GM19328 (cell line): ENCODE data around the gene SKA1.

ENCODE experiments used
- ATAC-seq: cut with Tn5 transposase; IDR thresholded peaks from one replicate; pipeline ENCODE4 v1.9.1; 2021; ENCODE audit warnings: mild to moderate bottlenecking, moderate library complexity; ENCODE audit not compliant: unreplicated experiment

Gene SKA1

DNA sequence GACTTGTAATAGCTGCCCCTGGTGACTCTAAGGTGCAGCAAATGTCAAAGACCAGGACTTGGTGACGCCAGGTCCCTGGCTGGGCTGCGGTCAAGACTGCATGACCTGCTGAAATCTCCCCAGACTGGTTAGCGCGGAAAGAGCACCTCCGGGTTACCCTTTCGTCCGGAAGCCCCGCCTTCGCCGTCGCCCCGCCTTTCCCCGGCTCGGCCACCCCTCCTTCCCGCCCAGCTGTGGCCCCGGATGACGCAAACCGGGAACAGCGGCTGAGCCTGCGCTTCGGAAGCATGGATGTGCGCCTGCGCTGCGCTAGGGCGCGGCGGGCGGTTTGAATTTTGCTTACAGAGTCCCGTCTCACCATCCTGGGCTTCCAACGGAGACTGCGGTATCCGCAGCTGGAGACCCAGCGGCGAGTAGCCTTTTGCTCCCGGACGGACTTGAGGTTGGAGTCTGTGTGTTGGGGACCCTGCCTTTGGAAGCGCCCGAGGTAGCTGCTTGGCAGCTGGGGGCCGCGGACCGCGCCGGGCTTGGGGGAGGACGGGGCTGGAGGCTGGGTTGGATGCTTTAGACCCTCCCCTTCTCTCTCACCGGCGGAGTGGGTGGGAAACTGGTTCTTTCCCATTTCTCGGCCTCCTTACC is at the start of gene SKA1:
Gene SKA1, plus strand, starts transcription at position 294 of the 639 bp plus-strand sequence. CDS start 785 bp downstream, outside the sequence.
- peak; percentile 94 for ATAC-seq

- no peak for ATAC-seq
These were observed 46.9 kb upstream of the SKA1 start for GRCh38 chr18:50327983-50328382.

DNA sequence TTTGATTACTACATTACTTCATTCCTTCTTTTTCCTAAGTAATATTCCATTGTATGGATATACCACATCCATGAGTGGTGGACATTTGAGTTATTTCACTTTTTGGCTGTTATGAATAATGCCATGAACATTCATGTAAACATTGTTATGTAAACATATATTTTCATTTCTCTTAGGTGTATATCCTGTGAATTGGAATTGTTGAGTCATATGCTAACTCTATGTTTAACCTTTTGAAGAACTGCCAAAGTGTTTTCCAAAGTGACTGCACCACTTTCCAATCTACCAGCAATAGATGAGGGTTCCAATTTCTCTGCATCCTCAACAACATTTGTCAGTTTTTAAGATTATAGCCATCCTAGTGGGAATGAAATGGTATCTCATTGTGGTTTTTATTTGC is 44.7 kb upstream of the SKA1 start:
- ATAC-seq: no peak

- ATAC-seq: no peak
These were observed 43.2 kb upstream of the SKA1 start for GRCh38 chr18:50331691-50332090.

DNA sequence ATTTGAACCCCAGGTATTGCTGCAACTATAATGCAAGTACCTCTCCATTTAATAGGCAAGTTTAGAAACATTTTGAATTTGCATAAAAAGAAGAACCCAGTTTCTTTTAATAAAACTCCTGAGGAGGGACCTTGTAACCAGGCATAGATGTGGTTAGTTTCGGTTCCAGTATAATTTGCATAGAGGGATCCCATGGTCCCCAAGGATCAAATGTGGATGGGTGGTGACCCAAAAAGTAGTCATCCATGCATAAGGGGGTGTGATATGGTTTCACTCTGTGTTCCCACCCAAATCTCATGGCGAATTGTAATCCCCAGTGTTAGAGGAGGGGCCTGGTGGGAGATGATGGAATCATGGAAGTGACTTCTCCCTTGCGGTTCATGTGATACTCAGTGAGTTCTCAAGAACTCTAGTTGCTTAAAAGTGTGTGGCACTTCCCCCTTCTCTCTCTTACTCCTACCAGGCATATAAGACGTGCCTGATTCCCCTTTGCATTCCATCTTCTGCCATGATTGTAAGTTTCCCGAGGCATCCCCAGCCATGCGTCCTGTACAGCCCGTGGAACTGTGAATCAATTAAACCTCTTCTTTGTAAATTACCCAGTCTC is 40.2 kb upstream of the SKA1 start:
- peak; percentile 75 for ATAC-seq

DNA sequence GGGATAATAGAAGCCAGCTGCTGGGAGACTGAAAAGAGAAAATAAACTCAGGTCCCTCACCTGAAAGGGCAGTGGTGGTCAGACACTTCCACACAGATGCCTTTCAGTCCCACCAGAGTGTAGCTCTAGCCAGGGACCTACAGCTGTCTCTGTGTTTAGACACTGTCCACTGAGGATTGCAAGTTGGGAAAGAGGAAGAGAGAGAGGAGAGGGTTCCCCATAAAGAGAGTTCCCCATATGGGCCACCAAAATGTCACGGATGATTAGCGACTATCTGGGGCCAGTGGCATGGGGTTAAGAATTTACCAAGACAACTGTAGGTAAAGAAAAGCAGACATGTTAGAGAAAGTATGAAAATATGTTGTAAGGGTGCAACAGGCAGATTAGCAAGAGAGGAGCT is 36.7 kb upstream of the SKA1 start:
- ATAC-seq: no peak

- no peak for ATAC-seq
These were observed 36.1 kb upstream of the SKA1 start for GRCh38 chr18:50338715-50339114.

- ATAC-seq: no peak
These were observed 34.8 kb upstream of the SKA1 start for GRCh38 chr18:50340078-50340477.

- ATAC-seq: no peak
These were observed 33.4 kb upstream of the SKA1 start for GRCh38 chr18:50341443-50341842.

- no peak for ATAC-seq
These were observed 24.1 kb upstream of the SKA1 start for GRCh38 chr18:50350699-50351098.

DNA sequence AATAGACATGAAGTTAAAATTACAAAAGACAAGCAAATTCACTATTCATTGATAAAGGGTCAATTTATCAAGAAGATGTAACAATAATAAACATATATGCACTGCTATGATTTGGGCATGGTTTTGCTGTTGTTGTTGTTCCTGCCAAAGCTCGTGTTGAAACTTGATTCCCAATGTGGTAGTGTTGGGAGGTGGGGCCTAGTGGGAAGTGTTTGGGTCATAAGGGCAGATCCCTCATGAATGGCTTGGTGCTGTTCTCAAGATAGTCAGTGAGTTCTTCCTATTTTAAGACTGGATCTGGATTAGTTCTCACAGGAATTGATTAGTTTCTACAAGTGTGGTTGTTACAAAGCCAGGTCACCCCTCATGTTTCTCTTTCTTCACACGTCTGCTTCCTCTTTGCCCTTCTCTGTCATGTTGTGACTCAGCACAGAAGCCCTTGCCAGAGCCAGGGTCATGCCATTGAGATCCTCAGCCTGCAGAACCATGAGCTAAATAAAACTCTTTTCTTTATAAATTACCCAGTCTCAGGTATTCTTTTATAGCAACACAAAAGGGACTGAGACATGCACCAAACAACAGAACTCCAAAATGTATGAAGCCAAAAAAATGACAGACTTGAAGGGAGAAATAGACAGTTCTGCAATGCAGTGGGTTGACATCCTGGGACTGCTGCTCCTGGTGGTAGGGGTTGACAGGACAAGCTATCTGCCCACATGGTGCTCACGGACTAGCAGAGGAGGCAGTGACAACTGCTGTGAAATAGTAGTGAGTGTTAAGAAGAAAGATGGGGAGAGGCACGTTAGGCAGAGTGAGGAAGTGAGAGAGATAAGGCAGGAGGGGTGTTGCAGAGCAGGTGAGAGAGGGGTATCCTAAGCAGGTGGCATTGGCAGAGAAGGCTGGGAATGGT is 18.6 kb upstream of the SKA1 start:
- ATAC-seq: peak; percentile 74

GRCh38 chr18:50358844-50359243 is 16.0 kb upstream of the SKA1 start:
- no peak for ATAC-seq

GRCh38 chr18:50359806-50360205 is 15.0 kb upstream of the SKA1 start:
- no peak for ATAC-seq

DNA sequence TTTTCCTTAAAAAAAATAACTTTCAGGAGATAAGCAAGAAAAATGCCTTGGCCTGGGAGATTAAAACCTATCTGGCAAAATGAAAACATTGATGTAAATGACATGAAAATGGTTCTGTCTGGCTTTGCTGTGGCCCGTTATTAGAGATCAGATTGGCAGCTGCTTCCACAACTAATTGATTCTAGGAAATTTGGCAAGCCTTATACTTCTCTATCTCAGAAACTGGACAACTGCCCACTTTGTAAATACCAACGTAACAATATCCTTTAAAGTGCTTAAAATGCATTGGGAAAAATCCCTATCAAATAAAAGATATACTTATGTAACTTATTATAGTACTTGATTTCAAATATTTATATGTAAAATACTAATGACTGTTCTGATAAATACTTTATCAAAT is 14.2 kb upstream of the SKA1 start:
- ATAC-seq: no peak

DNA sequence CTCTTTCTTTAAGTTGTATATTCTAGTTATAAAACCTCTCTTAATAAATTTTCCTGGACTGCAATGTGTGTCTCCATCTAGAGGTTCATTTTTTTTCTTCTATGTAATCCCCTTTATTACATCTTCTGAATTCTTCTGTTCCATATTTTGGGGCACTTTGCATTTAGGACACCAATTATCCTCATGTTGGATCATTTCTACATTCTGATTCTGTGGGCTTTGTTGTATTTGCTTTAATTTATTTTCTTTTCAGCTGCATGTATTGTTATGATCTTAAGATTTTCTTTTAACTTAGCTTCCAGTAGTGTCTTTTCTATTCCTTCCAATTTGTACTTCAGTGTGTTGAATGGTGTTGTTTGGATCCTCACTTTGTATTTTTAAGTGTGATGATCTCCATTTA is 5.2 kb upstream of the SKA1 start:
- no peak for ATAC-seq

- no peak for ATAC-seq
These were observed 2.1 kb upstream of the SKA1 start for GRCh38 chr18:50372743-50373142.

GRCh38 chr18:50373561-50374219 is 1.2 kb upstream of the SKA1 start:
- ATAC-seq: no peak

DNA sequence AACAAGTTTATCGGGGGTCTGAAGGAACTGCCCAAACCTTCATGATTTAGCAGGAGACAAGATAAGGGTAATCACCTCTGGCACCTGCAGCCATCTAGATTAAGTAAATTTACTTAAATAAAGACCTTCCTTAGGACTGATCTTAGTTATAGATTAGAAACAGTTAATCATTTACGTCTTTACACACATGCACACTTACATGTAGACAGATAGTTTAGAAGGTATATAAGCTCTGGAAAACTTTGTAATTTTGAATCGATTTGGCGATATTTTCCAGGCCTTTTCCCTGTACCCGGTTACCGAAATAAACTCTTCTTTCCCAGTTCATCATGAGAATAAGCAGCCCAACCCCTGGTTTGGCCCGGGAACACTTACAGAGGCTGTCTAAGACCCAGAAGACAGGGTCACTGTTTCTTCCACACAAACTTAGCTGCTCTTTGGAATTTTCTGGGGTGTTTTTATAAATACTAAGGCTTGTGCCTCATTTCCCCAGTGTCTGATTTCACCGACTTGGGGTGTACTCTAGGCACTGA is 560 bp upstream of the SKA1 start:
- no peak for ATAC-seq

GRCh38 chr18:50377061-50377798 is 2.4 kb downstream of the SKA1 start:
- no peak for ATAC-seq

DNA sequence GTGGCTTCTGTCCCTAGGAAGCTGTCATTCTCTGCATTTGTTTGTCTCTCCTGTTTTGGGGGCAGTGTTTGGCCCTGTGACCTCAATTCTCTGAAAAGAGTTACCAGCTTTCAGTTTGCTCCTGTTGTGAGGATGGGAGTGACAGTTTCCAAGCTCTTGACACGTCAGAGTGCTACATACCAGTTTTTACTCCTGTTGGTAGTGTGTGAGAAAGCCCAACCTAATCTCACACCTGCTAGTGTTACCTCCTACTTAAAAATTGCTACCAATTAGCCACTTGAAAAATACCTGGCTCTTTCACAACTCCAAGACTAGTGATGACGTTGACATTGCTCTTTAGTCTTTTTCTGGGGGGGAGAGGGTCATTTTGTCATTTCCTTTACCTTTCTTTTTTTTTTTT is 14.1 kb downstream of the SKA1 start:
- no peak for ATAC-seq
